H1 (cell line): ENCODE results near the gene CERKL. TPM values are rescaled to one million over a fixed set of nuclear protein-coding genes. Genes with fewer than 3 reads are reported as not detected.

Experiments
- CTCF ChIA-PET: fragments of 300-600 bp; sonication (Branson Sonifier 250); formaldehyde crosslinking; loops from one replicate; lab custom pipeline; 2021; ENCODE audit not compliant: partially characterized antibody; lab: Charles Lee
- POLR2A ChIA-PET: fragments of 300-600 bp; sonication (Branson Sonifier 250); formaldehyde crosslinking; loops from one replicate; lab custom pipeline; 2021; ENCODE audit warnings: inconsistent platforms; ENCODE audit not compliant: partially characterized antibody; lab: Charles Lee
- DNase-seq, 2 experiments: peaks; one replicate each; pipeline versions ENCODE4 v3.0.0 to v3.0.0-alpha.2; 2010 to 2022; ENCODE audit warnings: low spot score in 2 of 2, low read depth in 1 of 2, mixed read lengths in 1 of 2
- FAIRE-seq: peaks from 2 replicates; lab custom pipeline; 2011; peaks lifted over from hg19 to GRCh38; lab: Jason Lieb, UNC
- H2AFZ ChIP-seq: 2 replicates; pipeline ENCODE4 v1.8.1; 2012; ENCODE audit warnings: low read length, inconsistent platforms
- H2AK5ac ChIP-seq: 2 replicates; pipeline ENCODE4 v1.6.1; 2013; ENCODE audit warnings: low read depth, low read length
- H2BK120ac ChIP-seq: replicated peaks from 2 replicates; pipeline ENCODE3; 2013; ENCODE audit warnings: low read depth, low read length, inconsistent platforms
- H2BK12ac ChIP-seq: 2 replicates; pipeline ENCODE4 v1.6.1; 2013; ENCODE audit warnings: low read depth, low read length
- H2BK15ac ChIP-seq: 2 replicates; pipeline ENCODE4 v1.6.1; 2013; ENCODE audit warnings: low read length
- H2BK20ac ChIP-seq: 2 replicates; pipeline ENCODE4 v1.6.1; 2013; ENCODE audit warnings: low read length
- H2BK5ac ChIP-seq: 2 replicates; pipeline ENCODE4 v1.6.1; 2013; ENCODE audit warnings: low read depth, low read length
- H3K14ac ChIP-seq: 2 replicates; pipeline ENCODE4 v1.6.1; 2013; ENCODE audit warnings: inconsistent platforms; ENCODE audit not compliant: insufficient read length
- H3K18ac ChIP-seq: 2 replicates; pipeline ENCODE4 v1.6.1; 2013; ENCODE audit warnings: low read length; ENCODE audit errors: extremely low read depth
- H3K23ac ChIP-seq: 2 replicates; pipeline ENCODE4 v1.6.1; 2013; ENCODE audit warnings: inconsistent platforms; ENCODE audit not compliant: insufficient read length
- H3K23me2 ChIP-seq: 2 replicates; pipeline ENCODE4 v1.6.1; 2013; ENCODE audit warnings: low read depth, low read length
- H3K27ac ChIP-seq: 2 replicates; pipeline ENCODE4 v1.6.1; 2011; ENCODE audit warnings: low read depth, low read length, inconsistent platforms
- H3K27me3 ChIP-seq, 4 experiments: replicated peaks in 1 of 4; 1 replicate in 1 of 4; 2 replicates in 3 of 4; pipeline versions ENCODE4 v1.6.1 to v1.8.1; 2011 to 2013; ENCODE audit warnings: low read length in 3 of 4, mild to moderate bottlenecking in 3 of 4, inconsistent platforms in 2 of 4, mixed read lengths in 2 of 4, moderate library complexity in 1 of 4; ENCODE audit not compliant: control insufficient read depth in 3 of 4, insufficient read depth in 3 of 4; ENCODE audit errors: extremely low read depth in 1 of 4
- H3K36me3 ChIP-seq, 4 experiments: 2 replicates each; pipeline versions ENCODE4 v1.6.1 to v1.8.1; 2011 to 2013; ENCODE audit warnings: mild to moderate bottlenecking in 4 of 4, low read length in 3 of 4, moderate library complexity in 2 of 4, control low read depth in 1 of 4, inconsistent platforms in 1 of 4; ENCODE audit not compliant: insufficient read depth in 4 of 4, control insufficient read depth in 2 of 4
- H3K4ac ChIP-seq: replicated peaks from 2 replicates; pipeline ENCODE3; 2013; ENCODE audit warnings: low read length, low read depth, mixed read lengths, inconsistent platforms; ENCODE audit not compliant: insufficient read length
- H3K4me1 ChIP-seq, 4 experiments: replicated peaks in 1 of 4; 1 replicate in 1 of 4; 2 replicates in 3 of 4; pipeline versions ENCODE4 v1.6.1 to v1.8.1; 2011 to 2013; ENCODE audit warnings: low read length in 3 of 4, inconsistent platforms in 2 of 4, mixed read lengths in 1 of 4; ENCODE audit not compliant: insufficient read depth in 4 of 4, control insufficient read depth in 3 of 4
- H3K4me2 ChIP-seq, 2 experiments: 2 replicates each; pipeline versions ENCODE4 v1.6.1 to v1.8.1; 2011 to 2013; ENCODE audit warnings: low read depth in 2 of 2, low read length in 2 of 2, control low read depth in 1 of 2, inconsistent platforms in 1 of 2, mild to moderate bottlenecking in 1 of 2; ENCODE audit not compliant: insufficient read depth in 1 of 2
- H3K4me3 ChIP-seq, 4 experiments: fragments of 200-600, 300-600 bp in 1 of 4; sonication (generic), shearing (Covaris generic), sonication (Bioruptor Twin) in 1 of 4; 2 replicates each; pipeline versions ENCODE4 v1.5.1 to v1.8.1; 2011 to 2016; ENCODE audit warnings: low read length in 4 of 4, low read depth in 3 of 4, control low read depth in 2 of 4, inconsistent platforms in 2 of 4, mild to moderate bottlenecking in 2 of 4, mixed read lengths in 1 of 4, moderate library complexity in 1 of 4; ENCODE audit not compliant: insufficient read depth in 2 of 4; ENCODE audit errors: extremely low read depth in 1 of 4
- H3K56ac ChIP-seq: replicated peaks from 2 replicates; pipeline ENCODE3; 2013; ENCODE audit warnings: low read depth, mild to moderate bottlenecking, mixed read lengths, low read length, inconsistent platforms; ENCODE audit not compliant: insufficient read length
- H3K79me1 ChIP-seq: 2 replicates; pipeline ENCODE4 v1.6.1; 2013; ENCODE audit warnings: low read depth, low read length, control low read depth
- H3K79me2 ChIP-seq, 2 experiments: 2 replicates each; pipeline versions ENCODE4 v1.6.1 to v1.8.1; 2012 to 2013; ENCODE audit warnings: low read length in 2 of 2, mild to moderate bottlenecking in 2 of 2, inconsistent platforms in 1 of 2; ENCODE audit not compliant: insufficient read depth in 2 of 2, control insufficient read depth in 1 of 2
- H3K9ac ChIP-seq, 4 experiments: replicated peaks in 1 of 4; 1 replicate in 1 of 4; 2 replicates in 3 of 4; pipeline versions ENCODE4 v1.6.1 to v1.8.1; 2011 to 2013; ENCODE audit warnings: low read depth in 3 of 4, low read length in 3 of 4, control low read depth in 2 of 4, mild to moderate bottlenecking in 2 of 4, moderate library complexity in 2 of 4, inconsistent platforms in 1 of 4; ENCODE audit errors: extremely low read depth in 1 of 4
- H3K9me3 ChIP-seq, 2 experiments: 2 replicates each; pipeline versions ENCODE4 v1.6.1 to v1.8.1; 2012 to 2013; ENCODE audit warnings: mild to moderate bottlenecking in 2 of 2, moderate library complexity in 2 of 2, control low read depth in 1 of 2, inconsistent platforms in 1 of 2, low read depth in 1 of 2, low read length in 1 of 2, mixed read lengths in 1 of 2; ENCODE audit not compliant: insufficient read depth in 2 of 2
- H4K20me1 ChIP-seq, 2 experiments: replicated peaks in 1 of 2; 2 replicates each; pipeline versions ENCODE3 to v1.8.1; 2011 to 2013; ENCODE audit warnings: inconsistent platforms in 2 of 2, low read length in 2 of 2, mild to moderate bottlenecking in 1 of 2; ENCODE audit not compliant: insufficient read depth in 2 of 2, control insufficient read depth in 1 of 2
- H4K5ac ChIP-seq: 2 replicates; pipeline ENCODE4 v1.6.1; 2013; ENCODE audit warnings: low read length, low read depth, mixed read lengths, inconsistent platforms; ENCODE audit not compliant: insufficient read length
- H4K8ac ChIP-seq: 2 replicates; pipeline ENCODE4 v1.8.0; 2013; ENCODE audit warnings: mild to moderate bottlenecking, moderate library complexity, low read length, inconsistent platforms; ENCODE audit not compliant: insufficient read depth; ENCODE audit errors: extremely low read depth
- H4K91ac ChIP-seq: replicated peaks from 2 replicates; pipeline ENCODE3; 2013; ENCODE audit warnings: low read length, mixed read lengths, inconsistent platforms; ENCODE audit not compliant: insufficient read length
- ASH2L ChIP-seq: fragments of 200-600, 300-600 bp; sonication (generic); IDR thresholded peaks from one replicate; pipeline ENCODE4 v1.7.1; 2017; ENCODE audit warnings: low read length
- CBX5 ChIP-seq: fragments of 300-800, 300-1000 bp; sonication (generic); IDR thresholded peaks from 2 replicates; pipeline ENCODE4 v1.7.1; 2016; ENCODE audit warnings: antibody characterized with exemption, low read length, low read depth
- FOSL1 ChIP-seq: IDR thresholded peaks from 2 replicates; pipeline ENCODE4 v1.6.1; 2011; ENCODE audit warnings: mild to moderate bottlenecking, low read depth, low read length, moderate library complexity; ENCODE audit not compliant: insufficient read depth
- JUND ChIP-seq: IDR thresholded peaks from 2 replicates; pipeline ENCODE4 v1.6.1; 2011; ENCODE audit warnings: mild to moderate bottlenecking, improper control_type of control experiment, low read length
- SP2 ChIP-seq: IDR thresholded peaks from 2 replicates; pipeline ENCODE4 v1.6.1; 2012; ENCODE audit warnings: mild to moderate bottlenecking, low read length, inconsistent platforms
- SP4 ChIP-seq: IDR thresholded peaks from 2 replicates; pipeline ENCODE4 v1.6.1; 2012; ENCODE audit warnings: low read length, inconsistent platforms
- USF2 ChIP-seq: IDR thresholded peaks from 2 replicates; pipeline ENCODE4 v1.6.1; 2011; ENCODE audit warnings: low read length, improper control_type of control experiment
- YY1 ChIP-seq: IDR thresholded peaks from 2 replicates; pipeline ENCODE4 v1.6.1; 2011; ENCODE audit warnings: low read depth, mild to moderate bottlenecking, low read length
- WGBS, 2 experiments: shearing (Covaris generic) in 1 of 2; methylation state at CpG; one replicate each; pipeline versions ENCODE4 v1.1.6 to v1.1.7; 2013 to 2015; ENCODE audit warnings: low lambda C conversion rate in 2 of 2, mixed read lengths in 2 of 2, inconsistent platforms in 1 of 2, low coverage in 1 of 2, missing lambda C conversion rate in 1 of 2; ENCODE audit not compliant: insufficient replicate concordance in 2 of 2, insufficient coverage in 1 of 2, insufficient read length in 1 of 2; ENCODE audit errors: extremely low coverage in 1 of 2, missing lambda C conversion rate in 1 of 2; 5-methylcytosine and 5-hydroxymethylcytosine counted together
- polyA plus RNA-seq, 7 experiments: library from polyadenylated mRNA; depleted of rRNA in 3 of 7; stranded (reverse) in 5 of 7; unstranded in 2 of 7; fragments of >200 nt in 5 of 7; fragments of 200-250 nt in 2 of 7; gene quantifications; 1 replicate in 5 of 7; 2 replicates in 1 of 7; 4 replicates in 1 of 7; pipeline versions ENCODE4 v1.2.1 to v1.2.3, GENCODE V29; 2011 to 2013; ENCODE audit warnings: missing spikeins in 2 of 7, mixed read lengths in 2 of 7
- total RNA-seq: library from RNA; stranded (reverse); fragmentation: NEBNext Ultra II Directional; extraction: Animal tissue kit (Norgen Biotek cat#: 25700); gene quantifications from 2 replicates; pipeline ENCODE4 v1.2.1, GENCODE V29; 2021
- TF ChIP-seq, protein P1 (sequence below), 3 experiments: IDR thresholded peaks; 1 replicate in 2 of 3; 2 replicates in 1 of 3; pipeline versions ENCODE4 v1.5.1 to v1.6.1; 2011; ENCODE audit warnings: low read length in 3 of 3, mild to moderate bottlenecking in 3 of 3, inconsistent platforms in 2 of 3, low read depth in 1 of 3, moderate library complexity in 1 of 3; ENCODE audit not compliant: insufficient read depth in 1 of 3; ENCODE audit errors: control extremely low read depth in 1 of 3

Gene CERKL
- total and polyA plus RNA-seq, 2 of the 8 experiments (the other 6 are each of a cell fraction or from before 2014, with no cell fraction given), result 0.05 TPM; not detected in 1

DNA sequence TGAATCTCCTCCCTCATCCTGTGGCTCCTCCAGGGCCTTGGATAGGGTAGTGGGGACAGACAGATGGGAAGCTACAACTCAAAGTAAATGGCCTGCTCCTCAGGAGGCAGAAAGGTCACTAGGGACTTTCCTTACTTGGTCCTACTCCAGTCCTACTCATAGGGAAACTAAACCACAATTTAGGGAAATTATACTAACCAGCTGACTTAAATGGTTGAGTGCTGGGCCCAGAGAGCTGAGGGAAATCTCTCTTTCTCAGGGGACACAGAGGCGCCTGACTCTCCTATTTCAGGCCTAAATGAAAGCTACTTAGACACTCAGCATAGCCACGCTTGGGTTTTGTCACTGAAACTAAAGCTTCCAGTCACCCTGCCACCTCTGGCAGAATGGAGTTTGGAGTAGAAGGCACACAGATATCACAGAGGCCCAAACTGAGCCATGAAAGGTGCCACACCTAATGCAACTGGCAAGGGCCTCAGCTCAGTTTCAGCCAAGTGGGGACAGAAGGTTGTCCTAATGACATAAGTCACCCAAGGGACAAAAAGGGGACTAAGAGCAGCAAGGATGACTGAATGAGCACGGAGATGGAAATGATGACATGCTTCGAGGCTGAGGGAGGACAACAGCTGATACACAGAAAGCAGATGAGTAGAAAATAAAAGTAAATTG lies 24.0 kb downstream of the CERKL start:
- no peak overlapping the region for H2BK20ac ChIP-seq
- no peak overlapping the region for H3K4me3 ChIP-seq
- H3K14ac ChIP-seq, result no peak overlapping the region
- no peak overlapping the region for H2BK5ac ChIP-seq
- DNase-seq (no peak), FAIRE-seq (no peak)
- no peaks in the 10 kb centered on the region for H3K79me2 ChIP-seq
- H3K4me2 ChIP-seq, result no peak overlapping the region
- WGBS, 2 experiments, result 93% methylated on average over 4 of the region's 4 CpGs; no CpG with 5 or more reads in 1 of the 2 experiments
- H3K56ac ChIP-seq, result no peak overlapping the region
- no peak overlapping the region for H2AK5ac ChIP-seq
- no peak overlapping the region for H3K27ac ChIP-seq
- no peak overlapping the region for H2BK15ac ChIP-seq
- no peak overlapping the region for H4K91ac ChIP-seq
- H4K5ac ChIP-seq, result no peak overlapping the region
- H3K23me2 ChIP-seq, result no peaks in the 10 kb centered on the region
- no peaks in the 10 kb centered on the region for H3K79me1 ChIP-seq
- no peaks in the 10 kb centered on the region for H3K36me3 ChIP-seq
- POLR2A ChIA-PET, result no interaction called here
- 0 out of 2 replicates have a peak overlapping the region, but pooled peaks have one; percentile 28 for H3K18ac ChIP-seq
- no peaks in the 10 kb centered on the region for H3K4me1 ChIP-seq
- H4K20me1 ChIP-seq, result no peaks in the 10 kb centered on the region
- H3K4ac ChIP-seq, result no peak overlapping the region
- no peak overlapping the region for H3K9ac ChIP-seq
- no peak overlapping the region for H4K8ac ChIP-seq
- H3K23ac ChIP-seq, result no peak overlapping the region
- H3K9me3 ChIP-seq, result no peaks in the 10 kb centered on the region
- H2BK12ac ChIP-seq, result no peak overlapping the region
- peaks cover 0 to 1% (median 0%) of the 10 kb centered on the region in 4 experiments; a peak in 1 of 7 replicates for H3K27me3 ChIP-seq
- H2AFZ ChIP-seq, result no peak overlapping the region
- H2BK120ac ChIP-seq, result no peak overlapping the region
- CTCF ChIA-PET, result interaction anchor here (1.8 kb wide), 1 partner anchor 83 kb away, joined by 4 read pairs; no protein-coding TSS in a partner anchor
- TF ChIP-seq USF2 (no peak), JUND (no peak), SP2 (no peak), YY1 (no peak), ASH2L (no peak), SP4 (no peak), CBX5 (no peak), FOSL1 (no peak)
- TF ChIP-seq, protein P1, sequence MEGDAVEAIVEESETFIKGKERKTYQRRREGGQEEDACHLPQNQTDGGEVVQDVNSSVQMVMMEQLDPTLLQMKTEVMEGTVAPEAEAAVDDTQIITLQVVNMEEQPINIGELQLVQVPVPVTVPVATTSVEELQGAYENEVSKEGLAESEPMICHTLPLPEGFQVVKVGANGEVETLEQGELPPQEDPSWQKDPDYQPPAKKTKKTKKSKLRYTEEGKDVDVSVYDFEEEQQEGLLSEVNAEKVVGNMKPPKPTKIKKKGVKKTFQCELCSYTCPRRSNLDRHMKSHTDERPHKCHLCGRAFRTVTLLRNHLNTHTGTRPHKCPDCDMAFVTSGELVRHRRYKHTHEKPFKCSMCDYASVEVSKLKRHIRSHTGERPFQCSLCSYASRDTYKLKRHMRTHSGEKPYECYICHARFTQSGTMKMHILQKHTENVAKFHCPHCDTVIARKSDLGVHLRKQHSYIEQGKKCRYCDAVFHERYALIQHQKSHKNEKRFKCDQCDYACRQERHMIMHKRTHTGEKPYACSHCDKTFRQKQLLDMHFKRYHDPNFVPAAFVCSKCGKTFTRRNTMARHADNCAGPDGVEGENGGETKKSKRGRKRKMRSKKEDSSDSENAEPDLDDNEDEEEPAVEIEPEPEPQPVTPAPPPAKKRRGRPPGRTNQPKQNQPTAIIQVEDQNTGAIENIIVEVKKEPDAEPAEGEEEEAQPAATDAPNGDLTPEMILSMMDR (IDR thresholded peaks at IDR 0.05; ENCODE audit: control extremely low read depth in 1 of 3, insufficient read depth in 1 of 3, low read depth in 1 of 3, low read length in 3 of 3), result no peak
